Suppressor macrophage treated with lipopolysaccharide for 1 hour (primary cell): ENCODE measurements around the gene OR52E2.
A peak's percentile ranks its signal among the peaks of the same experiment; 100 is the strongest.
"Not testable (repeated sequence)": the region's sequence is repeated elsewhere in the genome, so short reads cannot be mapped to it uniquely, and the experiment has no call there.

Source experiments
- DNase-seq, 3 donors: peaks; one replicate each; pipeline ENCODE4 v3.0.0-alpha.2; 2020 to 2022

The OR52E2 gene

DNA sequence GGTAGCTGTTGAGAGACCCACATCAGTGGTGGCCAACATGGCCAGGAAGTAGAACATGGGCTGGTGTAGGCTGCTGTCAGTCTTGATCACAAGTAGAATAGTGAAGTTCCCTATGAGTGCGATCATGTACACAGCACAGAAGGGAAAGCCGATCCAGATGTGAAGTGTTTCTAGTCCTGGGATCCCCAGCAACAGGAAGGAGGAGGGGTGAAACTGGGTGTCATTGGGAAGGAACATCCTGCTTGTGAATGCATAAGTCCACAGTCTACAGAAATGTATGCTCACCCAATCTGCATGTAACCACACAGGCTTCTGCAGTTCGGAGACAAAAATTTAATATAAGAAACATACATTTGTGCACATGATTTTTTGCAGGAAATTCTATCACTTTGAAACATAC, at the start of gene OR52E2:
Gene OR52E2 (minus strand): TSS at position 237 of the 400 bp plus-strand sequence. CDS start 0 bp downstream, at position 237.
- DNase-seq = no peak

DNA sequence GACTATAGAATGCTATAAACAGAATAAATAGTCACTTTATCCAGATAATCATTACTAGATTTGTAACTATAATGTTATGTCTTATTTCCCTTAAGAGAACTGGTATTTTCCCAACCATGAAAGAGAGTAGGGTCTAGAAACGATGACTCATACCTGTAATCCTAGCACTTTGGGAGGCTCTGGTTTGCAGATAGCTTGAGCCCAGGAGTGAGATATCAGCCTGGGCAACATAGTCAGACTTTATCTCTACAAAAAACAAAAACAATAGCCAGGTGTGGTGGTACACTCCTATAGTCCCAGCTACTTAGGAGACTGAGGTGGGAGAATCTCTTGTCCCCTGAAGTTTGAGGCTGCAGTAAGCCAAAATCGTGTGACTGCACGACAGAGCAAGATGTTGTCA, 47.9 kb upstream of the OR52E2 start:
- no peak for DNase-seq

DNA sequence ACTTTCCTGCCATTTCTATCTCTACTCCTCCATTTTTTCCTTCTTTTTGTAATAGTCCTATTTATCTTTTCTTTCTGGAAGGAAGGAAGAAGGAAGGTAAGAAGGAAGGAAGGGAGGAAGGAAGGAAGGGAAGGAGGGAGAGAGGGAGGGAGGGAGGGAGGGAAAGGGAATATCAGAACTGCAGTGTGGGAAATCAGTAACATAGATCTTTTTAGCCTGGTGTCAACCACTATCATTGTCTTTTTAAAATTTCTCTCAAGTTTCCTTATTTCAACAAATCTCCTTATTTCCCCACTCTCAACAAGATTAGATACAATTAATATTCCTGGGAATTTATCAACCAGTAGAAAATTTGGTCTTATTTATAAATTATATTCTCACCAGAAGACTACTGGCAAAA, 43.6 kb upstream of the OR52E2 start:
- DNase-seq = no peak

- DNase-seq = no peak
Observed at GRCh38 chr11:5102246-5102645, 42.8 kb upstream of the OR52E2 start.

- no peak for DNase-seq
Observed at GRCh38 chr11:5096011-5096410, 36.6 kb upstream of the OR52E2 start.

DNA sequence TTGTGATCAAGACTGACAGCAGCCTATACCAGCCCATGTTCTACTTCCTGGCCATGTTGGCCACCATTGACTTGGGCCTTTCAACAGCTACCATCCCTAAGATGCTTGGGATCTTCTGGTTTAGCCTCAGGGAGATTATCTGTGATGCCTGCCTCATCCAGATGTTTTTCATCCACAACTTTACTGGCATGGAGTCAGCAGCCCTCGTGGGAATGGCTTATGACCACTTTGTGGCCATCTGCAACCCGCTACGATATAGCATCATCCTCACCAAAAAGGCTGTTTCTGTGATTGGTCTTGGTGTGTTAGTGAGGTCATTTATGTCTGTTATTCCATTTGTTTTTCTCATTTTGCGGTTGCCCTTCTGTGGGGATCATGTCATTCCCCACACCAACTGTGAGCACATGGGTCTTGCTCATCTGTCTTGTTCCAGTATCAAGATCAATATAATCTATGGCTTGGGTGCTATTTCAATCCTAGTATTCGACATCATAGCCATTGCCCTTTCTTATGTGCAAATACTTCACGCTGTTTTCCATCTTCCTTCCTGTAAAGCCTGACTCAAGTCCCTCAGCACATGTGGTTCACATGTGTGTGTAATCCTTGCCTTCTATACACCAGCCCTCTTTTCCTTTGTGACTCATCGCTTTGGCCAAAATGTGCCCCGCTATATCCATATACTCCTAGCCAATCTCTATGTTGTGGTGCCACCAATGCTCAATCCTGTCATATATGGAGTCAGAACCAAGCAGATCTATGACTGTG, 33.6 kb upstream of the OR52E2 start:
- DNase-seq = no peak

DNA sequence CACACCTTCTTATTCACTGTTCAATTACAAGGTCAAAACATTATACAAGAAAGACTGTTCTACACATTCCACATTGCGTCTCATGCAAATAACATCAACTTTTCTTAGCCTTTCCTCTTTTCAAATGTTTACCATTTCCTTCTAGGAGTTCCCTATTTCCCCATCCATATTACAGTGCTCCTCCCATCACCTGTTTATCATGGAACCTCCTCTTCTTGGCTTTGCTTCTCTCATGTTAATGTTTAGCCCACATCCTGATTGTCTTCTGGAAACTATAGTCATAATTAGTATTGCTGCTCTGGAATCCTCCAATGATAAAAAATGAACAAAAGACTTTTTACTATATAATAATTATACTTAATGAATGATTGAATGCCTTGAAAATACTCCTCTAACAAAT, 31.2 kb upstream of the OR52E2 start:
- DNase-seq = no peak

- no peak for DNase-seq
Observed at GRCh38 chr11:5088556-5088955, 29.1 kb upstream of the OR52E2 start.

DNA sequence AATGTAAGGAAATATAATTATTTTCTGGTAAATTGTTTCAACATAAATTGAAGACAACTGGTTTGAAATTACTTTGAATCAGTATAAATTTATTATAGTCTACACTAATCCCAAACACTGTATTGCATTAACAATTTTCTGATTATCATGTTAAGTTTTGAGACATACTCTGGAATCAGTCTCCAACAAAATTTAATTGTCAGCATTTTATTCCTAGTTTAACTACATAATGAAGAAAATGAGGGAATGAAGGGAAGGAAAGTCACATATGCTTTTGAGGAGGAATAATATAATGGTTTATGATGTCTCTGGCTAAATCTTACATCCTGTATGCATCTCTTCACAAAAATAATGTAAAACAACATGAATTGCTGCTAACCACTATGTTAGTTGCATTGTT, 24.2 kb upstream of the OR52E2 start:
- DNase-seq = no peak

GRCh38 chr11:5081405-5081804, 22.0 kb upstream of the OR52E2 start:
- DNase-seq = no peak

DNA sequence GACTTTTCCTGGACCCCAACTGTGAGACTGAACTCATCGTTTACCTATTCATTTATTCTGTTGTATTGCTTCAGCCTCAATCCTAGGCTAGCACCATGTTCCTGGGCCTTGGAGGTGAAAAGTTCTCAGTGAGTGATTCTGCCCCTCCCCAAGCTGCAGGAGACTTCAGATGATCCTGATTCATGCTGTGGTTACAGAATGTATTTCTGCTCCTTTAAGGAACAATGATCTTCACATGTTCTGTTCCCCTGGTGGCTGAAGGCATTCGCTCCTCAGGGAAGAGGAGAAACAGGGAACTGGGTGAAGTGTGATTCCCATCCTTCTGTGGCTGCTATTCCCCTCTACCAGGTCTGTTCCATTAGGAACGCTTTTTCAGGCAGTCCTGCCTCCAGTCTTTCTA, 12.4 kb upstream of the OR52E2 start:
- DNase-seq = no peak

GRCh38 chr11:5069272-5069671, 9.8 kb upstream of the OR52E2 start, which contains the start of gene OR52E1:
OR52E1 (plus strand) TSS chr11:5069572.
- DNase-seq = no peak

- peak in 1 of 3 donors; percentile 5 for DNase-seq
Observed at GRCh38 chr11:5065027-5065426, 5.6 kb upstream of the OR52E2 start.

- DNase-seq = not testable (repeated sequence)
Observed at GRCh38 chr11:5058679-5059078, 748 bp downstream of the OR52E2 start.

DNA sequence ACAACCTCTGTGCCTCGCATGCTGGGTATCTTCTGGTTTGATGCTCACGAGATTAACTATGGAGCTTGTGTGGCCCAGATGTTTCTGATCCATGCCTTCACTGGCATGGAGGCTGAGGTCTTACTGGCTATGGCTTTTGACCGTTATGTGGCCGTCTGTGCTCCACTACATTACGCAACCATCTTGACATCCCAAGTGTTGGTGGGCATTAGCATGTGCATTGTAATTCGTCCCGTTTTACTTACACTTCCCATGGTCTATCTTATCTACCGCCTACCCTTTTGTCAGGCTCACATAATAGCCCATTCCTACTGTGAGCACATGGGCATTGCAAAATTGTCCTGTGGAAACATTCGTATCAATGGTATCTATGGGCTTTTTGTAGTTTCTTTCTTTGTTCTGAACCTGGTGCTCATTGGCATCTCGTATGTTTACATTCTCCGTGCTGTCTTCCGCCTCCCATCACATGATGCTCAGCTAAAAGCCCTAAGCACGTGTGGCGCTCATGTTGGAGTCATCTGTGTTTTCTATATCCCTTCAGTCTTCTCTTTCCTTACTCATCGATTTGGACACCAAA, 12.6 kb downstream of the OR52E2 start:
- DNase-seq = no peak

DNA sequence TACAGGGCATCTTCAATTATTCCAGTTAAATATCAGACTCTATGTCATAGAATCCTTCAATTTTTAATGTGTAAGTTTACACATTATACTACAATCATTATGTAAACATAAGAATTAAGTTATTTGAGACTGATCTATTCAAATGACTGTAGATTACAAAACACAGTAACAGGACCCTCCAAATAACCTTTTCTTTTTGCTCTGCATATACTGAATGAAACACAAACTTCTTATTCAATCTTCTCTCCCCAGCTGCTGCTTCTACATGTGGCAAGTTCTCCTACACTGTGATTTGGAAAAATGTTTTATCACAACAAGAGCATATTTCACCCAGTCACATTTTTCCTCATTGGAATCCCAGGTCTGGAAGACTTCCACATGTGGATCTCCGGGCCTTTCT, 13.2 kb downstream of the OR52E2 start, which contains the start of gene OR52J3:
Gene OR52J3 (plus strand): TSS at position 301 of the 400 bp plus-strand sequence. CDS start 0 bp downstream, at position 301.
- DNase-seq = no peak

- no peak for DNase-seq
Observed at GRCh38 chr11:5043380-5043779, 16.0 kb downstream of the OR52E2 start.

DNA sequence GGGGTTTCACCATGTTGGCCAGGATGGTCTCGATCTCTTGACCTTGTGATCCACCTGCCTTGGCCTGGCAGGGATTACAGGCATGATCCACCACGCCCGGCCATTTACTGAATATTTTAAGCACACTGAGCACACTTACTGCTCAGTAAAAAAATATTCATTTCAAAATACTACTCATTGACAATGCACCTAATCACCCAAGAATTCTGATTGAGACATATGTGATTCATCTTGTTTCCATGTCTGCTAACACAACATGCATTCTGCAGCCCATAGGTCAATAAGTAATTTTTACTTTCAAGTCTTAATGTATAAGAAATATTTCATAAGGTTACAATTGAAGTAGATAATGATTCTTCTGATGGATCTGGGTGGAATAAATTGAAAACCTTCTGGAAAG, 17.3 kb downstream of the OR52E2 start:
- no peak for DNase-seq

GRCh38 chr11:5040876-5041275, 18.6 kb downstream of the OR52E2 start:
- DNase-seq = no peak

- DNase-seq = no peak
Observed at GRCh38 chr11:5038341-5038740, 21.1 kb downstream of the OR52E2 start.

- DNase-seq = no peak
Observed at GRCh38 chr11:5037926-5038325, 21.5 kb downstream of the OR52E2 start.

DNA sequence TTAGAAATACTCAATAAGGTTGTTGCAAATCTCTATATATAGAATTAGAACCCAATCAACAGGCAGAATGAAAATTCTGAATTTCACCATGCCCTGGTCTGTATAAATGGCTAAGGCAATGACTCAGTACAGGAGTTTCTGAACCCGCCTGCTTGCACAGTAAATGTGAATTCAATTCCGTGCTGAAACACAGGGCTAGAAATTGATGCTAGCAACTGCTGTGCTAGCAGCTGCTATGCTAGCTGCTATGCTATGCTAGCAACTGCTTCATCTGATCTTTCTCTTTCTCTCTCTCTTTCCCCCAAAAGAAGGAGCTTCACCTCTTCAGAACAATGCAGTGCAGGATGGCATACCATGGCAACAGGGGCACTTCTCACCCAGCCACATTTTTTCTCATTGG, 22.8 kb downstream of the OR52E2 start:
- DNase-seq = no peak

DNA sequence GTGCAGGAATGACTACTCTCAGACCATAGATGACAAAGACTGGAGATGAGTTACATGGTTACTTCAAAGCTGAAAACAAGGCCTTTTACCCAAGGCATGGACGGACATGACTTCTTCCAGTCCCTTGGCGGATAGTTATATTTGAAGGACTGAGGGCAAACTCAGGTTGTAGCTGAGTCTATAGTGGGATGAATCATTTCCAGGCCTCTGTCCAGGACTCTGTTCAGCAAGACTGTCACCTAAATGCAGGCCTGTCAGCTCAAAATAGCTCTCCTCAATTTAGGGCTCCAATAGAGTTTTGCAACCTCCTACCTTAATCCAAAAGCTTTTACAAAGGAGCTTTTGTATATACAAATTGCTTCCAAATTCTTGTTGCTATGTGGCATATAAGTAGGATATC, 37.4 kb downstream of the OR52E2 start:
- no peak for DNase-seq

DNA sequence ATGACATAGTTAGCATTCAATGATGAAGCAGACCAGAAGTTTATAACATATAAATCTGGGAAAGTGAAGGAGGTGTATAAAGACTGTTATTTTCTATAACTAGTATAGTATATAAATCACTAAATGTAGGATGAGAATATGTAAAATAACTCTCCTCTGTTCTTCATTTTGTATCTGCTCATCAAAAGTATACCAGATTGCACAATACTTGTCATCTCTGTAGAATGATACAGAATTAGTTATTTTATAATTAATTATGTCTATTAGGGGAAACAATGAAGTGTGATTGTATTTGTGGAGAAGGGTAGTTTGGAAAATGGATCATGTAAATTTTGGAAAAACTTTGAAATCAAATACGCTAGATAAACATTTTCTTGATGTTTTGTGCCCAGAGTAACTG, 46.4 kb downstream of the OR52E2 start:
- DNase-seq = no peak

GRCh38 chr11:5011254-5011653, 48.2 kb downstream of the OR52E2 start:
- no peak for DNase-seq
